Ovary (tissue), 3 donors: ENCODE measurements around the gene ATF7IP2.

Source experiments
- EP300 ChIP-seq: sonication (generic); formaldehyde crosslinking; IDR thresholded peaks from one replicate; pipeline ENCODE4 v1.6.1; 2017; ENCODE audit warnings: antibody characterized with exemption
- TF ChIP-seq, protein P1 (sequence below), 3 donors: fragments of 450-650 bp in 2 of 3; fragments of 200-600 bp in 1 of 3; IDR thresholded peaks; one replicate each; pipeline versions ENCODE4 v1.5.1 to v1.8.0; 2016 to 2022; ENCODE audit warnings: antibody characterized with exemption in 3 of 3, mild to moderate bottlenecking in 1 of 3
- donor health status: DM: no; HTN: no; CAD: no.

- TF ChIP-seq EP300 = no peak
- TF ChIP-seq, protein P1, sequence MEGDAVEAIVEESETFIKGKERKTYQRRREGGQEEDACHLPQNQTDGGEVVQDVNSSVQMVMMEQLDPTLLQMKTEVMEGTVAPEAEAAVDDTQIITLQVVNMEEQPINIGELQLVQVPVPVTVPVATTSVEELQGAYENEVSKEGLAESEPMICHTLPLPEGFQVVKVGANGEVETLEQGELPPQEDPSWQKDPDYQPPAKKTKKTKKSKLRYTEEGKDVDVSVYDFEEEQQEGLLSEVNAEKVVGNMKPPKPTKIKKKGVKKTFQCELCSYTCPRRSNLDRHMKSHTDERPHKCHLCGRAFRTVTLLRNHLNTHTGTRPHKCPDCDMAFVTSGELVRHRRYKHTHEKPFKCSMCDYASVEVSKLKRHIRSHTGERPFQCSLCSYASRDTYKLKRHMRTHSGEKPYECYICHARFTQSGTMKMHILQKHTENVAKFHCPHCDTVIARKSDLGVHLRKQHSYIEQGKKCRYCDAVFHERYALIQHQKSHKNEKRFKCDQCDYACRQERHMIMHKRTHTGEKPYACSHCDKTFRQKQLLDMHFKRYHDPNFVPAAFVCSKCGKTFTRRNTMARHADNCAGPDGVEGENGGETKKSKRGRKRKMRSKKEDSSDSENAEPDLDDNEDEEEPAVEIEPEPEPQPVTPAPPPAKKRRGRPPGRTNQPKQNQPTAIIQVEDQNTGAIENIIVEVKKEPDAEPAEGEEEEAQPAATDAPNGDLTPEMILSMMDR (IDR thresholded peaks at IDR 0.05) = no peak
These were observed 15.7 kb upstream of the ATF7IP2 start for GRCh38 chr16:10370096-10370726.
